Kasumi-1 (cell line): Measurements from ENCODE around the gene ACAD11.

ENCODE experiments used
- DNase-seq, 2 experiments: peaks; one replicate each; lab custom pipeline; 2025; lab: John Stamatoyannopoulos, UW

ACAD11 gene

DNA sequence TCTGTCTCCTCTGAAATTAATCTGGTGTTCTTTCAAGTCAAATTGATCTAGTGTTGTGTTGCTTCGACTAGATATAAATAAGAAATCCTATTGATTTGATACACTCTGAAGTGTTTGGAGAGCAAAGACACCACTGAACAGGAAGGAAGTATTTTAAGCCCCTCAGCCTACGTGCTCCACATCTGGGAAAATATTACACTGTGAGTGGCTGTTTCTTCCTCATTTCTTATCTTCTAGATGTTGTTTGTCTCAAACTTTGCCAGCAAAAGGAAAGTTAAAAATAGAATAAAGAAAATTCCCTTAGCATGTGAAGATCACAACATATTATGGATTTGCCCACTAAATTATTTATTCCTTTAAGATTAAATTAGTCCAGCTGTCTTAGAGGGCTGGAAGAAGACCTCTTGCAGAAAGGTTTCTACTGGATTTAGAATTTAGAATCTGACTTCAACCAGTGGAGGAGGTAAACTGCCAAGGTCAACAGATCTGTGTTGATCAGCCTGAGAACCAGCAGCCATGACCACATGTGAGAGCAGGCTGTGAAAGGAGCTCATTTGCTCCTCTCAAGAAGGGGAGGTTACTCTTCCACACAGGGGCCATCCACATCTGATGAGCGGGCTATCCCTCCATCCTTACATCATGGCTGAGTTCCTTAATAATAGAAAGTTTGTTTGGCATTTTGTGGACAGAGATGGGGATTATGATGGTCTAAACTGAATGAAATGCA, 108.9 kb downstream of the ACAD11 start:
- DNase-seq: peak; percentile 44 to 58

DNA sequence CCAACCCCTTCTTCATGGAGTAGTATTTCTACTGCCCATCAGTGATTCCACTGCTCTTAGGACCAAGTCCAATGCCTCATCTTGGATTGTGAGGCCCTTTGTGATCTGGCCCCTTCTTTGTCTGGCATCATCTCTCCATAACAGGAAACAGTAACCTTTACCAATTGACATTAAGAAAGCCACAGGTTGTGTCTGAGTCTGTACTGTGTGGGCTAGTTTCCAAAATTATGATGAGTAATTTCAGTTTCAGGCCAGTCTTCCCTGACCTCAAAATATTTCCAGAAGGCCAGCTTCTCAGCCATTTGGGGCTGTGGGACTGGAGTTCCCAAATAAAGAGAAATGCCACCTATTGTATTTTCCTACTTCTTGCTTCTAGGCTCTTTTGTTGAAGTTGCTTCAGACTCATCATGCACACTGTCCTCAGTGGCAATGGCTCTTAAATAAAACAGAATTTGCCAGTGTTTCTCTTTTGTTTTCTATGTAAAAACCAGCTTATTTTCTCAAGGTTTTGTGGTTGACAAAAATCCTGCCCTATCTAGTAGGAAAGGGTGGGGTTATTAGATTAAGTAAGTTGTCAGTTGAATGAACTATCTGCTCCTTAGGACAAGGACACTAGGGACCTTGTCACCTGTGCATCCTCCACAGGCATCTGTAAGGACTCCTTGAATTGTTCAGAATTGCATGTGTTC, 109.6 kb downstream of the ACAD11 start:
- DNase-seq: peak; percentile 14 to 17

DNA sequence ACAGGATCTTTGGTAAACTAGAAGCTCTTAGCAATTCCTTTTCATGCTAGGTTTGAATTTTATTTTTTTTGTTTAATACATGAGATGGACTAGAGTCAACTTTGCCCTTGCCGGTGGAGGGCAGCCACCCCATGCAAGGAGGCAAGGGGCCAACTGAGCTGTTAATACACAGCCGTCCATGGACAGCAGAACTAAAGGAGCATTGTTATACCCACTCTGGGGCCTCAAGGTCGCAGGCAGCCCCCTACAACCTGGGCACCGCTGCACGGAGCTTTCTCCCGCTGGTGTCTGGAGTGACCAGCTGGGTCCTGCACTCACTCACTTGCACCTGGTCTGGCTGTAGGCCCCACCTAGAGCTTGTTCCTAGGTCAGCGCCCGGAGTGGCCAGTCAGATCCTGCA, 110.4 kb downstream of the ACAD11 start:
- no peak for DNase-seq

DNA sequence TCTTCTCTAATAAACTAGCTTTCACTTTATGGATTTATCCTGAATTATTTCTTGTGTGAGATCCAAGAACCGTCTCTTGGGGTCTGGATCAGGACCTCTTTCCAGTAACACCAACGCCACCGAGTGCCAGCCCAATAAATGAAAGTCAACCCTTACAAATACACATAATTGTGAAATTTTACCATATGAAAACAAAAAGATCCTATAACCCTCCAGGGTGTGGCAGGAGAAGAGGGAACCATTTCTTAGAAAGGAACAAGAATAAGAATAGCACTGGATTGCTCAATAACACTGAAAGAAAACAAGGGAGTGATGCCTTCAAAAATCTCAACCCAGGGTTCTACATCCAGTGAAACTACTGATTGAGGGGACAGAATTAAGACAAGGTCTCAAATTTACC, 114.1 kb downstream of the ACAD11 start:
- DNase-seq: no peak

DNA sequence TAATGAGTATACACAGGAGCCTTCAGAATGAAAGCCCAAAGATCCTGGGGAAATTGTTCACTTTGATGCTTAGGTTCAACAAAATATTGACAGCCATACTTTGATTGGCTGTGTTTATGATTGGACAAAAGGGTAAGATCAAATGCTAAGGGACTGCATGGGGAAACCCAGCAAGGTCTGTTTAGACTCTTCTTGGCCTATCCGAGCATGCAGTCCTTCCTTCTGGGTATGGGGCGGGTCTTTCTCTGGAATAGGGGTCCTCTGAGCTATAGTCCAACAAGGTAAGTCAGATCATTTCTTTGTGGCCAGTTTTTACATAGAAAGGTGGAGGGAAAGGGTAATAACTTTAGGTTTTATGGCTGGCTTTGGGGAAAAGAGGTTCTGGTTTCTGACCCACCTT, 115.5 kb downstream of the ACAD11 start:
- no peak for DNase-seq

DNA sequence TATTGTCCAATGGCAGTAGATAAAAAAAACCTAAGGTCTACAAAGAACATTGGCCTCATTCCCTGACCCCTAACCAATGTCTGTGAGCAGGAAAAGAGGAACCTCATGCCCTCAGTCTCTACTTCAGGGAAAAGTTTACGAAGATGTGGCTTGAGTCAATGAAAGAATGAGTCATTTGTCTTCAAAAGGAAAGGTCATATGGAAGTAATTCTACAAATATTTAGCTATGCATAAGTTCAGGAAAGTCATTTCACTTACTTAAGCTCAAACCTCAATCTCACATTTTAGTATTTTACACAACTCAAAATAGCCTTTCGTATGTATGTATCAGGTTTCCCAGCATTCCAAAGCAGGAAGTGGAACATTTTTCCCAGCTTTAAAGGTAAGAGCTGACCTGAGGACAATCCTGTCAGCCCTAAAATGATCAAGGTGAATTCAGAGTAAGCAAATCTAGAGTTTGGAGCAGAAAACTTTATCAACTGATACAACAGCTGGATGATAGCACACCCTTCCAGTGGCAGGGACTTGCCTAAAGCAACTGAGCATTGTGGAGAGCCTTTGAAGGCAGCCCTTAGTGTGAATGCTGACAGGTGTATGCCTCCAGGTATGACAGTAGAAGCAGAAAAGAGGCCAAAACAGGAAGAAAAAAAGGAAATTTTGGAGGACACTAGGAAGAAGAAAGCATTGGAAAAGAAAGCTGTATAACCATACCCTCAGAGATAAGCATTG, 116.4 kb downstream of the ACAD11 start:
- peak; percentile 56 to 65 for DNase-seq

DNA sequence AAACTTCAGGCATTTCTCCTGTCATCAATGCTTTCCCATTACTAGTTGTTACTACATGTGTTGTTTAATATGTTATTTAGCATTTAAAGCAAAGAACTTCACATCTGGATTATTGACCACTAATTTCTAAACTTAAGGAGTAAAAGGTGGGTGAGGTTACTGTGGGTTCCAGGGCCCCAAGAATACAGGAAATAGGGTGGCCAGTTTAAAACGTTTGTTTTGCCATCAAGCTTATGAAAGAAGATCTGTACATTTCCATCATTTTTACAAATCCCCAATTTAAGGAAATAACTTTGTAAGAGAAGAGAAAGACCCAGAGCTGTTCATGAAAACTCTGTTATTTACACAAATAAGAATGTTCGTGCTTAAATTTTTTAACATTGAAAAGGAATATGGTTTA, 117.0 kb downstream of the ACAD11 start:
- DNase-seq: peak; percentile 50 to 51

DNA sequence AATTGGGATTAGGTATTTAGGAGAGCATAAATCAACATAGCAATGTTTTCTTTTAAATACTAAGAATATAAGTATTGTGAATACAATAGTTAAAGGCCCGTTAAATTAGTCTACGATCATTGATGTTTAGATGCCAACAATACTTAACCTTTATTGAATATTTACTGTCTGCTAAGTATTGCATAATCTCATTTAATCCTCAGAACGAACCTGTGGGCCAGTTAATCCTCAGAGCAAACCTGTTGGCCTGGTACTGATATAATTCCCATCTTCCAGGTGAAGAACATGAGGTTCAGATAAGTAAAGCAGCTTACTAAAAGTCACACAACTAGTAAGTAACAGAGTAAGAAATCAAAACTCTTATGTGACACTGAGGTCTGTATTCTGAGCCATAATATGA, 119.9 kb downstream of the ACAD11 start:
- no peak for DNase-seq

DNA sequence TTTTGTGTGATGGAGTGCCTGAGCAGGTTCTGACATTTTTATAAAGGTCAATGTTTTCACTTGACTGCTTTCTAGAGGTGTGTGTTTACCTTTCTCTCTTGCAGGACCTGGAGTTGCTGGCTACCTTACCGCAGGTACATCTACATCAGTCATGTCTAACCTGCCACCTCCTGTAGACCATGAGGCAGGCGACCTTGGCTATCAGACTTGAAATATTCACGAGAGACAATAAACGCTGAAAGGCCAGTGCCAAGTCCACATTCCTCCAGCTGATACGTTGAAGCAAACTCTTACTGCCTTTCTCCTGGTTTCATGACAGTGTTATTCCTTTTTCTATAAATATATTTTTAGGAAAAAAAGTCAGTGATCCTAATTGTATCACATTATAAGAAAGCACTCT, 121.5 kb downstream of the ACAD11 start:
- no peak for DNase-seq

DNA sequence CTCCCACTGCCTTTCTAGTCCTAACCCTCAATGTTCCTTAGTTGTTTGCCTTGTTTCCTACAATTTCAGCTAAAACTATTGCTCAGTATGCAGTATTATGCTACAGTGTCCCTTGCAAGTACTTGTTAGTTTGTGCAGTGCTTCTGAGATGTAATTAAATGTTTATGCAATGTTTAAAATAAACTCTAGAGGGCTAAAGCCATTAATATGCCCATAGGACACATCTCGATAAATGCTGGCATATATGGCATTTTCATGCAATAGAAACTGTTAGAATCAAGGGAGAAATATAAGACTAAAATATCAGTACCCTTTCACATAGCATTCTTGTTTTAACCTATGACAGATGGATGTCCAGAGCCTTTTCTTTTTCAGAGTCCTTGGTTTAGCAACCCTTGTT, 122.3 kb downstream of the ACAD11 start:
- DNase-seq: peak in 1 of 2 experiments; percentile 15

DNA sequence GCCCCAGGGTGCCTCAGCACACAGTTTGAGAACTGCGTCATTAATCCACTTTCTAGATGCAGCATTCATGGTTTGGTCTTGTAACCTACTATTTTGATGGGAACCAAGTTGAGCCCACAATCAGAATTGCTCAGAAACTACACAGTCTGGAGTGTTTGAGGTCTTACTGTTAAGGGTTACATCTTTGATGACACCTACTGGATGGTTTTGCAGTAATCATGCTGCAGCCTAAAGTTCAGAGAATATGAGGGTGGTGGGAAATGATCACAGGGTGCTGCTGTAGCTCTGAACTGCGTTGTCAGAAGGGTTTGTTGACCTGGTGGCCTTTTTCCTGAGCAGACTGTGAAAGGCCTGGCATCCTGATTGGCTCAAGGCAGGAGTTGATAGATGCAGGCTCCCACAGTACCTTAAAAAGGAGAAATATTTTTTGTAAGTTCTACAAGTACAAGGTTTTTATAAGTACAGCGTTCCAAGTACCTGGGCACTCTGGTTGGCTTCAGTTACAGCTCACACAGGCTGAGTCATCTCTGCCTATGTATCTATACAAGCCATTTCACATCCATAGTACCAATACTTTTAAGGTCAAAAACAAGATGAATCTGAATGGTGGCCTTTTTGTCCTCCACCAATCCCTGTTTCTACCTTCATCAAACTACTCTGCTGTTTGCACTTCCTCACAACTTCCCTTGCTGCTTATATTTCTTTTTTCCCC, 123.0 kb downstream of the ACAD11 start:
- DNase-seq: peak; percentile 14 to 26

DNA sequence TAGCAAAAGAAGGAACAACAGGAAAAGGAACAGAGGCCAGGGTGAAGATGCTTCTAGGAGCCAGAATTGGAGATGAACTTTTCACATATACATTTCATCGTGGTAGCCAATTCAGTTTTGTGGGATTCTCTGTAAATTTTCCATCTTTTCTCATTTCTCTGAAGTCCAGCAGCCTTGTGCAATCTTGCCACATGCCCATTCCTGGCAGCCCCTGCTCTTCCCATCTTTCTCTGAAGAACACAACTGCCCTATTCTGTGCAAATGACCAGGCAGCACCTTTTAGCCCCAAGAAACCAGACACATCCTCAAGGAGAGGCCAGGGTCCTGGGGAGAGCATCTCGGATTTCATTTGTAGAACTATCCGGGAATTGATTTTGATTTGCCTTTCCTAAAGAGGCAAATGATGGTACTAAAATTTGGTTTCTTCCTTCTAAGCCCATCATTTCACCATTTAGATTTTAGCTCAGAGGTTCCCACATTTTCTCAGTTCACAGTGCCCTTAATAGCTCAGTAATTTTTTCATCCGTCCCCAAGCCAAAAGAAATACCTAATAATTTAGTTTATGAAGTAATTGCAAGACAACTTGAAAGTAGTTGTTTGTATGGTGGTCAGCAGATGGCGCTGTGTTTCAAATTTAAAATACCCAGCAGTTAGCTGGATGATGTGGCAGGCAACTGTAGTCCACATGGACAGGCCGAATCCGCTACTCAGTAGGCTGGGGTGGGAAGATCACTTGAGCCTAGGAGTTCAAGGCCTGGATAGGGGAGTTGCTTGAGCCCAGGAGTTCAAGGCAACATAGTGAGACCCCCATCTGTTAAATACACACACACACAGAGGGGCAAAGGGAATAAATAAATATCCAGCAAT, 123.8 kb downstream of the ACAD11 start:
- peak; percentile 65 to 70 for DNase-seq

DNA sequence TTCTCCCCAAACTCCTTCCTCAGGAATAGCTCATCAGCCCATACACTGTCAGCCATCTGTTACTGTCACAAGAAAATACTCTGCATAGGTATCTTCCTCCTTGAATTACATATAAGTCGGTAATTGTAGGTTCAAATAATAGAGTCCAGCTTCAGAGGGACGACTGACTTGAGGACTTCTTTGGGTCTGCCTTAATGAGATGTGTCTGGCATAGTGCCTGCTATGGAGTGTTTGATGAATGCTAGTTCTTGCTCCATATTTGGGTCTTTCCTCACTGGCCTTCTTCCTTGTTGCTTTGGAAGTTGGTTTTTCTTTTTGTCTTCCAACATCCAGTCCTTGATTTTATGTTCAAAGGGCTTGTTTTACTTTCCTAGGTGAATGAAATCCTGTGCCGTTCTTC, 129.0 kb downstream of the ACAD11 start:
- no peak for DNase-seq

DNA sequence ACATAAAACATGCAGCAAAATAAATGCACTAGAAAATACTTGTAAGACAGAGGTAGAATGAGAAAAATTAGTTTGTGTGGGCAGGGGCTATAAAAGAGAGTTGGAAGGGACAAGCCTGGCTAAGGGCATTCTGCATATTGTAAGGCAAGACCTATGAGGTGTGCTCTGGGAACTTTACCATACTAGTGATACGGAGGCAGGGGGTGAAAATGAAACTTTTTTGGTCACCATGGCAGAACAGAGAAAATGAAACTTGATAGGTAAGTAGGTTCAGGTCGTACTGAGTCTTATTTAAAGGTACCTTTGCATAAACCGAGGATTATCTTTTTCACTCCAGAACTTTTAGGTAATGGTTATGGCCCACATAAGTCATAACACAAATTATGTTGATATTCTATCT, 137.3 kb downstream of the ACAD11 start:
- no peak for DNase-seq

DNA sequence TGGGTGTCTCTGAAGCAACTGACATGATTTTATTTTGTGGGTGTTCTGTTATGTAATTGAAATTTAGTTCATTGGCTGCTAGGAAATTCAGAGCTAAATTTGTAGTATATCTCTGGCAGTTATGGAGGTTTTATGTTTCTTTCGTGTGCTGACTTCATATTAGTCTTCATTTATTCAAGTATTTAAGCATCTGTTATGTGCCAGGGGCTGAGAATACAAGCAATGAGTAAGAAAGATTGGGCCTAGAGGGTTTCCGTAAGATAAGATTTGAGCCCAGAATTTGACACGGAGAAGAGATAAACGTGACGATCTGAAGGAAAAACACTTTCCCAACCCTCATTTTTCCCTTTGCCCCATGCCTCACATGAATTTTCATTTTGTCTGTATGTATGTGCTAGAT, 137.7 kb downstream of the ACAD11 start:
- DNase-seq: no peak

DNA sequence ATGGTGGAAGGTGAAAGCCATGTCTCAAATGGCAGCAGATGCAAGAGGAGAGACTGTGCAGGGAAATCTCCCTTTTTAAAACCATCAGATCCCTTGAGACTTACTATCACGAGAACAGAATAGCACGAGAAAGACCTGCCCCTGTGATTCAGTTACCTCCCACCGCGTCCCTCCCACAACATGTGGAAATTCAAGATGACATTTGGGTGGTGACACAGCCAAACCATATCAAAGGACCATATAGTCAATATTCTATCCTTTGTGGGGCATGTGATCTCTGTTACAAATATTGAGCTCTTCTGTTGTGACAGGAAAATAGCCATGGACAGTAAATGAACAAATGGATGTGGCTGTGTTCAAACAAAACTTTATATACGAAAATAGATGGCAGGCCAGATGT, 139.7 kb downstream of the ACAD11 start:
- DNase-seq: no peak

DNA sequence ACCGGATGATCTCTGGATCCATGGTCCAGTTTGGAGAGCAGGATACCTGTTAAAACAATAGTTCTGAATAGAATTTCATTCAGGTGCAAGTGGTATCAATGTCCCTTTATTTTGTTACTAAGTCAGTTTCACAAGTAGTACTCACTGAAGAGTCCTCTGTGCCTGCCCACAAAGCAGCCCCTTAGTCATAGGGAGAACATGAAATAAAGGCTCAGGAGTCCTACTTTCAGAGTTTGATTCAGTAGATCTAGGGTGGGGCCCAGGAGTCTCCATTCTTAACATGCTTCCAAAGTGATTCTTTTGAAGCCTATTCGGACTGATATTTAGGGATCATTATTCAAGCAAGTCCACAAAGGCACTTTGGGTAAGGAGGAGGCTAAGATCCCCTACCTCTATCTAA, 142.3 kb downstream of the ACAD11 start:
- no peak for DNase-seq

DNA sequence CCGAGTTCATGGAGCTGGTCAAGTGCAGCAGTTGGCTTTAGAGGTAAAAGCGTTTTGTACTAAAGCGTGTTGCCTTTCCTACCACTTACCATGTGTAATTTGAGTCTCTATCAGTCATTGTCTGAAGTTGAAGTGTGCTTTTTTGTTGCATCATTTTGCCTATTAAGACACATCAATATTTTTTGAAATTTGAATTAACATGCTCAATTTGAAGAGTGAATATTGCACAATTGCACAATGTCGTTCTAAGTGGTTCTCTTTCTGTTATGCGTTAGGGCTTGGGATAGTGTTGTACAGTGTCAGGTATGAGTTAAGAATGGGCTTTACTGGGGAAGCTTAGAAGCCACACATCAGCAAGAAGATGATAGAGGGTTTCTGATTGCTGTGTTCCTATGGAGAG, 146.6 kb downstream of the ACAD11 start:
- DNase-seq: no peak

DNA sequence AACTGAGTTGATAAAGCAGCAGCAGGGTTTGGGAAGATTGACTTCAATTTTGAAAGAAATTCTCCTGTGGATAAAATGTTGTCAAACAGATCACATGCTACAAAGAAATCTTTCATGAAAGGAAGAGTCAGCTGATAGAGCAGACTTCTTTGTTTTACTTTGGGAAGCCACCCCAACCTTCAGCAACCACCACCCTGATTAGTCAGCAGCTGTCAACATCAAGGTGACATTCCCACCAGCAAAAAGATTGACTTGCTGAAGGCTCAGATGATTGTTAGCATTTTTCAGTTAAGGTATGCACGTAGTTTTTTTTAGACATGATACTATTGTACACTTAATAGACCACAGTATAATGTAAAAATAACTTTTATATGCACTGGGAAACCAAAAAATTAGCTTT, 150.1 kb downstream of the ACAD11 start:
- no peak for DNase-seq

DNA sequence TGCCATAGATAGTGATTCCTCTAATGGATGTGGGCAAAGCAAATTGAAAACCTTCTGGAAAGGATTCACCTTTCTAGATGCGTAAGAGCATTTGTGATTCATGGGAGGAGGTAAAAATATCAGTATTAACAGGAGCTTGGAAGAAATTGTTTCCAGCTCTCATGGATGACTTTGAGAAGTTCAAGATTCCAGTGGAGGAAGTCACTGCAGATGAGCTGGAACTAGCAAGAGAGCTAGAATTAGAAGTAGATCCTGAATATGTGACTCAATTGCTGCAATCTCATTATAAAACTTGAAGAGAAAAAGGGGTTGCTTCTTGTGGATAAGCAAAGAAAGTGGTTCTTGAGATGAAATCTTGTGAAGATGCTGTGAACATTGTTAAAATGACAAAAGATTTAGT, 150.5 kb downstream of the ACAD11 start:
- no peak for DNase-seq
